Measurements from ENCODE around the gene NFKBIL1.
"Not testable (repeated sequence)": the region's sequence is repeated elsewhere in the genome, so short reads cannot be mapped to it uniquely, and the experiment has no call there.

Gene NFKBIL1
- long read RNA-seq, donor 1, transcript NFKBIL1-203 (4 exons, 1,478 nt): major isoform, 10 of 16 reads
- long read RNA-seq, donor 1, transcript NFKBIL1-201 (4 exons, 1,401 nt): minor isoform, 6 of 16 reads
- long read RNA-seq, donor 1, partial matches to known transcripts: 0 of 16 reads
- long read RNA-seq, donor 1, other reads (novel, unspliced or antisense): 0 of 16 reads
- long read RNA-seq, donor 2, partial matches to known transcripts: 0 of 4 reads
- long read RNA-seq, donor 2, other reads (novel, unspliced or antisense): 0 of 4 reads
- long read RNA-seq, donor 3, transcript NFKBIL1-203 (4 exons, 1,478 nt): major isoform, 6 of 7 reads
- long read RNA-seq, donor 3, partial matches to known transcripts: 0 of 7 reads
- long read RNA-seq, donor 3, other reads (novel, unspliced or antisense): 0 of 7 reads
- long read RNA-seq, donor 4, transcript NFKBIL1-203 (4 exons, 1,478 nt): major isoform, 7 of 10 reads
- long read RNA-seq, donor 4, partial matches to known transcripts: 0 of 10 reads
- long read RNA-seq, donor 4, other reads (novel, unspliced or antisense): 0 of 10 reads
- long read RNA-seq, donor 5, partial matches to known transcripts: 0 of 10 reads
- long read RNA-seq, donor 5, other reads (novel, unspliced or antisense): 0 of 10 reads
- long read RNA-seq, donor 6, transcript NFKBIL1-203 (4 exons, 1,478 nt): major isoform, 5 of 9 reads
- long read RNA-seq, donor 6, partial matches to known transcripts: 0 of 9 reads
- long read RNA-seq, donor 6, other reads (novel, unspliced or antisense): 0 of 9 reads
- long read RNA-seq, donor 7, transcript NFKBIL1-201 (4 exons, 1,401 nt): minor isoform, 6 of 22 reads
- long read RNA-seq, donor 7, transcript NFKBIL1-203 (4 exons, 1,478 nt): major isoform, 11 of 22 reads
- long read RNA-seq, donor 7, partial matches to known transcripts: 5 of 22 reads
- long read RNA-seq, donor 7, other reads (novel, unspliced or antisense): 0 of 22 reads
- long read RNA-seq, donor 8, transcript NFKBIL1-203 (4 exons, 1,478 nt): major isoform, 10 of 12 reads
- long read RNA-seq, donor 8, partial matches to known transcripts: 0 of 12 reads
- long read RNA-seq, donor 8, other reads (novel, unspliced or antisense): 0 of 12 reads

GRCh38 chr6:31546958-31547726 lies at the start of gene NFKBIL1:
TSS of gene NFKBIL1 (plus strand) at chr6:31547608. CDS start at chr6:31547695, 87 bp downstream.
- DNase-seq: peak; percentile 84

GRCh38 chr6:31498748-31499147 lies 48.7 kb upstream of the NFKBIL1 start:
- DNase-seq: peak; percentile 25

- not testable (repeated sequence) for DNase-seq
These were observed 47.8 kb upstream of the NFKBIL1 start for GRCh38 chr6:31499648-31500047.

GRCh38 chr6:31502586-31502985 lies 44.8 kb upstream of the NFKBIL1 start:
- no peak for DNase-seq

DNA sequence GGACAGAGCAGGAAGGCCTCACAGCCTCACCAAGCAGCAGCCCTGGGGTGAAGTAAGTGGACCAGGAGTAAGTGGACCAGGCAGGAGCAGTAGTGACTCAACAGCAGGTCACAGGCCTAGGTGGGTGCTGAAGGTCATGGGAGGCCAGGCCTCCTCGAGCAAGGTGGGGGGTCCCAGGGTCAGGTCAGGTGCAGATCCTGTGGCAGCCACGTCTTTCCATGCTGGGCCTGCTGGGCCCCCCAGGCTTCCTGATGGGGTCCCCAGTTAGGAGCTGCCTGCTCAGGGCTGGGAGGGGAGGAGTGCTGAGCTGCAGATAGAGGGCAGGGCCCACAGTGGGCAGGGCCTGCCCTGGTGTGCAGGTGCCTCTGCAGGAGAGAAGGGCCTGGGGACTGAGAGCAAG lies 38.4 kb upstream of the NFKBIL1 start:
- not testable (repeated sequence) for DNase-seq

DNA sequence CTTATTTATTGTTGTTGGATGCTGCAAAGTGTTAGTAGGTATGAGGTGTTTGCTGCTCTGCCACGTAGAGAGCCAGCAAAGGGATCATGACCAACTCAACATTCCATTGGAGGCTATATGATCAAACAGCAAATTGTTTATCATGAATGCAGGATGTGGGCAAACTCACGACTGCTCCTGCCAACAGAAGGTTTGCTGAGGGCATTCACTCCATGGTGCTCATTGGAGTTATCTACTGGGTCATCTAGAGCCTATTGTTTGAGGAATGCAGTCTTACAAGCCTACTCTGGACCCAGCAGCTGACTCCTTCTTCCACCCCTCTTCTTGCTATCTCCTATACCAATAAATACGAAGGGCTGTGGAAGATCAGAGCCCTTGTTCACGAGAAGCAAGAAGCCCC lies 37.4 kb upstream of the NFKBIL1 start:
- DNase-seq: no peak

DNA sequence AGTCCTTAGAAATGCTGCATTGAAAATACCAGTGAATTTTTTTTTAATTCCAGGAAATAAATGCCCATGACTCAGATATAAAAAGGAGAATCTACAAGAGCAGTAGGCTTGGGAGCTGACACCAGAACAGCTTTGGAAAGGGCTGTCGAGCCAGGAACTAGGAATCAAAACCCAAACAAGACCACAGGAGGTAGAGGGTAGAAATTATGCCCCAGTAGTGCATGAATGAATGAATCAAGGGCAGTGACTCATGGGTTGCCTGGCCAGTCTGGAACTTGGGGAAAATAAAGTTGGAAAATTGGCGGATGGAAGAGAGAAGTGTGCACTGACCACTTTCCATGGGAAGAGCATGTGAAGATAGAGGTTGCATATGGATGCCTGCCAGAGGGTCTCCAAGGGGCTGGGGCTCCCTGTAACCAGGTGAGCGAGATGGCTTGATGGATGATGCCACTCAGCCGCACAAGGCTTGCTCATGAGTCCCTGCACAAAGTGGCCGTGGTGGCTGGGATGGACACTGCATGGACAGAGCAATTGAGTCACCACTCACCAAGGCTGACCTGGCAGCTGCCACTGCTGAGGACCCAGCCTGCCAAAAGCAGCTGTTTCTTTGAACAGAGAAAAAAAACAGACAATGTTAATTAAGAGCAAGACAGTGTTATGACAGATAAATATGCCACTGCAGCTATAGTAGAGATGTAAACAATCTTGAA lies 33.8 kb upstream of the NFKBIL1 start:
- no peak for DNase-seq

DNA sequence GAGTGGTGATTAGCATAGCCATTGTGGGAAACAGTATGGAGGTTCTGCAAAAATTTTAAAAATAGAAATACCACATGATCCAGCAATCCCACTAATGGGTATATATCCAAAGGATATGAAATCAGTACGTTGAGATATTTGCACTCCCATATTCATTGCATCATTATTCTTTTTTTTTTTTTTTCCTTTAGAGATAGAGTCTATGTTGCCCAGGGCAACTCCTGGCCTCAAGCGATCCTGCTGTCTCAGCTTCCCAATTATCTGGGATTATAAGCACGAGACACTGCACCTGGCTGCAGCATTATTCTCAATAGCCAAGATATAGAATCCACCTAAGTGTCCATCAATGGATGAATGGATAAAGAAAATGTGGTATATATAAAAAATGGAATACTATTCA lies 25.6 kb upstream of the NFKBIL1 start:
- DNase-seq: no peak

GRCh38 chr6:31525553-31525931 lies 21.9 kb upstream of the NFKBIL1 start:
- no peak for DNase-seq

GRCh38 chr6:31525932-31526591 lies 21.3 kb upstream of the NFKBIL1 start:
- no peak for DNase-seq

- DNase-seq: no peak
These were observed 19.1 kb upstream of the NFKBIL1 start for GRCh38 chr6:31528307-31528777.

GRCh38 chr6:31528821-31529328 lies 18.5 kb upstream of the NFKBIL1 start, which contains the start of gene MCCD1:
TSS of gene MCCD1 (plus strand) at chr6:31528962. CDS start at chr6:31529015, 53 bp downstream.
- peak; percentile 33 for DNase-seq

- peak; percentile 25 for DNase-seq
These were observed 17.9 kb upstream of the NFKBIL1 start for GRCh38 chr6:31529329-31530150.

DNA sequence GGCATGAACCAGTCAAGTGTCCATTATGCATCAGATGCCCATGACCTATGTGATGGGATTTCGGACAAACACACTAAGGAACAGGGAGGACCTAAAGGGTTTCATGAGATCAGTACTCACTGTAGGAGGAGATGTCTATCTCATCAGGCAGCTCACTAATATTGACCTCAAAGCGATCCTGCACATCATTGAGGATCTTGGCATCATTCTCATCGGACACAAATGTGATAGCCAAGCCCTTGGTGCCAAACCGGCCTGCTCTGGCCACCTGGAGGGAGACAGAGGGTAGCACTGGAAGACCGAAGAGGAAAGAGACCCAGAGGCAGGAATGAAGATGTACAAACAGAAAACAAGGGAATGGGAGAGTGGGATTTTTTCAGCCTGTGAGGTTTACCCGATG lies 16.7 kb upstream of the NFKBIL1 start:
- no peak for DNase-seq

GRCh38 chr6:31531162-31531561 lies 16.2 kb upstream of the NFKBIL1 start:
- no peak for DNase-seq

- DNase-seq: no peak
These were observed 15.4 kb upstream of the NFKBIL1 start for GRCh38 chr6:31531771-31532643.

DNA sequence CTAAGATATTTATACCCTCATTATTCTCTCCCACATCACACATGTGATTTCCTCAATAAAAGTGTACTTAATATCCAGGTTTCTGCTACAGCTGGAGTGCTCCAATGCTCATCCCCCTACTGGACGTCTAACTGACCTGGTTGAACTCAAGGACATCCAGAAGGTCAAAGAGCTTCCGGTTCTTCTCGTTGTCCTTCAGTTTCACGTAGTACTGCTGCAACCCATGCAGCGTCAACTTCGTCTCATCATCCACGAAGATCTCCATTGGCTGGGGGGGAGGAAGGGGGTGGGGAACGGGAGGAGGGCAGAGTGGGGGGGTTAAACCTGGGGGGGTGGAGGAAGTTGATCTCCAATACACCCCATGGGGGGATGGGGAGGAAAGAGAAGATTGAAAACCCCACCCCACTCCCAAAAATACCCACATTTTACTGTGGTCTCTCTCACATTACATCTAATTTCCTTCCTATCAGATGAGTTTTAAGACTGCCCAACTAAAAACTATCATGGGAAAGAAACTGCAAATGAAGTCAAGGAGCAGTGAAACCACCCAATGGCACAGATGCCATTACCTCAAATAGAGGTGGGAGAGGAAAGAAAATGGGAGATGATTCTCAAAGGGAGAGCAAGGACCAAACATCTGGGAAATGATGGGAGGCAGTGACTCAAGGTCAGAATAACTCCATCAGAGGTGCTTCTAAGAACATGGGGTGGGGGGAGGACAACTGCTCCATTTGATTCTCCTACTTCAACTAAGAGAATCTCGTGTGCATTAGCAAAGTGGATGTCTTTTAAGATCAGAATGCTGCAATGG lies 14.6 kb upstream of the NFKBIL1 start:
- DNase-seq: no peak
